IMR-90 (cell line): Measurements from ENCODE around the gene INF2. TPM values are rescaled to one million over a fixed set of nuclear protein-coding genes. Genes with fewer than 3 reads are reported as not detected.

ENCODE experiments used
- ATAC-seq: fragments of 200-7000 bp; cut with Tn5 transposase; 2 replicates; pipeline ENCODE4 v1.9.1; 2020; ENCODE audit warnings: low read depth, mild to moderate bottlenecking, moderate library complexity
- BruUV-seq: library from RNA; stranded (reverse); fragments of 400-500 nt; replicated peaks from 2 replicates; lab custom pipeline; 2021; lab: Mats Ljungman, UMichigan
- CTCF ChIA-PET: fragments of 300-600 bp; formaldehyde crosslinking; extraction: SDS; loops from one replicate; lab custom pipeline; 2021; ENCODE audit warnings: antibody characterized with exemption; lab: Yijun Ruan, JAX
- POLR2A ChIA-PET: fragments of 300-600 bp; sonication (Branson Sonifier 250); formaldehyde crosslinking; loops from one replicate; lab custom pipeline; 2022; ENCODE audit warnings: antibody characterized with exemption; ENCODE audit not compliant: unreplicated experiment; lab: Charles Lee
- DNase-seq: peaks from one replicate; pipeline ENCODE4 v3.0.0; 2013
- H2AFZ ChIP-seq: replicated peaks from 2 replicates; pipeline ENCODE3; 2013; ENCODE audit warnings: low read length, mild to moderate bottlenecking; ENCODE audit not compliant: poor library complexity
- H2AK5ac ChIP-seq: 2 replicates; pipeline ENCODE4 v1.6.1; 2013; ENCODE audit warnings: low read depth, low read length, inconsistent platforms
- H2AK9ac ChIP-seq: replicated peaks from 2 replicates; pipeline ENCODE3; 2013; ENCODE audit warnings: mild to moderate bottlenecking, low read depth, low read length, moderate library complexity; ENCODE audit not compliant: poor library complexity
- H2BK120ac ChIP-seq: 2 replicates; pipeline ENCODE4 v1.6.1; 2013; ENCODE audit warnings: low read depth, low read length, inconsistent platforms
- H2BK15ac ChIP-seq: 3 replicates; pipeline ENCODE4 v1.6.1; 2013; ENCODE audit warnings: low read depth, low read length, inconsistent platforms
- H2BK20ac ChIP-seq: 2 replicates; pipeline ENCODE4 v1.6.1; 2013; ENCODE audit warnings: low read depth, mild to moderate bottlenecking, inconsistent platforms, low read length, moderate library complexity
- H2BK5ac ChIP-seq: 2 replicates; pipeline ENCODE4 v1.6.1; 2013; ENCODE audit warnings: mild to moderate bottlenecking, low read depth, low read length, inconsistent platforms; ENCODE audit not compliant: poor library complexity, severe bottlenecking
- H3K14ac ChIP-seq: replicated peaks from 2 replicates; pipeline ENCODE4 v1.6.1; 2013; ENCODE audit warnings: low read depth, low read length, inconsistent platforms
- H3K18ac ChIP-seq: 2 replicates; pipeline ENCODE4 v1.6.1; 2013; ENCODE audit warnings: low read depth, low read length, control low read depth
- H3K23ac ChIP-seq: 2 replicates; pipeline ENCODE4 v1.6.1; 2013; ENCODE audit warnings: low read depth, low read length, inconsistent platforms
- H3K27ac ChIP-seq: 2 replicates; pipeline ENCODE4 v1.5.1; 2013; ENCODE audit warnings: mild to moderate bottlenecking, control low read depth, low read length; ENCODE audit not compliant: insufficient read depth
- H3K27me3 ChIP-seq: 2 replicates; pipeline ENCODE4 v1.6.1; 2013; ENCODE audit warnings: low read length; ENCODE audit not compliant: control insufficient read depth, insufficient read depth
- H3K36me3 ChIP-seq: 2 replicates; pipeline ENCODE4 v1.6.1; 2013; ENCODE audit warnings: low read length, mixed read lengths; ENCODE audit not compliant: control insufficient read depth, insufficient read depth
- H3K4ac ChIP-seq: 2 replicates; pipeline ENCODE4 v1.6.1; 2013; ENCODE audit warnings: low read depth, low read length, inconsistent platforms
- H3K4me1 ChIP-seq: 2 replicates; pipeline ENCODE4 v1.6.1; 2013; ENCODE audit warnings: low read length, mixed read lengths; ENCODE audit not compliant: control insufficient read depth, insufficient read depth
- H3K4me2 ChIP-seq: 2 replicates; pipeline ENCODE4 v1.6.1; 2013; ENCODE audit warnings: low read depth, mild to moderate bottlenecking, control low read depth, low read length, moderate library complexity
- H3K4me3 ChIP-seq: 2 replicates; pipeline ENCODE4 v1.5.1; 2013; ENCODE audit warnings: low read depth, mild to moderate bottlenecking, control low read depth, low read length, moderate library complexity; ENCODE audit not compliant: insufficient read depth
- H3K56ac ChIP-seq: 2 replicates; pipeline ENCODE4 v1.6.1; 2013; ENCODE audit warnings: low read length, inconsistent platforms; ENCODE audit not compliant: insufficient read depth; ENCODE audit errors: extremely low read depth
- H3K79me1 ChIP-seq, 2 experiments: 2 replicates each; pipeline ENCODE4 v1.6.1; 2013; ENCODE audit warnings: low read length in 2 of 2, inconsistent platforms in 1 of 2, low read depth in 1 of 2
- H3K9ac ChIP-seq: 2 replicates; pipeline ENCODE4 v1.6.1; 2013; ENCODE audit warnings: low read depth, low read length, control low read depth
- H3K9me1 ChIP-seq: 2 replicates; pipeline ENCODE4 v1.6.1; 2013; ENCODE audit warnings: low read length, inconsistent platforms; ENCODE audit not compliant: insufficient read depth
- H3K9me3 ChIP-seq: 2 replicates; pipeline ENCODE4 v1.6.1; 2013; ENCODE audit warnings: low read length; ENCODE audit not compliant: control insufficient read depth, insufficient read depth
- H4K20me1 ChIP-seq: 2 replicates; pipeline ENCODE4 v1.6.1; 2013; ENCODE audit warnings: low read length, inconsistent platforms; ENCODE audit not compliant: insufficient read depth
- H4K5ac ChIP-seq: 2 replicates; pipeline ENCODE4 v1.6.1; 2013; ENCODE audit warnings: mild to moderate bottlenecking, low read depth, low read length, control low read depth
- H4K8ac ChIP-seq, 2 experiments: 2 replicates each; pipeline ENCODE4 v1.6.1; 2013; ENCODE audit warnings: low read depth in 2 of 2, low read length in 2 of 2, control low read depth in 1 of 2, inconsistent platforms in 1 of 2
- H4K91ac ChIP-seq: 2 replicates; pipeline ENCODE4 v1.6.1; 2013; ENCODE audit warnings: low read depth, low read length, inconsistent platforms; ENCODE audit not compliant: insufficient read depth
- CTCF ChIP-seq: conservative IDR thresholded peaks from 2 replicates; pipeline ENCODE4 v1.5.1; 2012; ENCODE audit warnings: mild to moderate bottlenecking, low read depth, low read length, improper control_type of control experiment
- FOS ChIP-seq: fragments of 150-350 bp; IDR thresholded peaks from 2 replicates; pipeline ENCODE4 v1.6.1; 2016; ENCODE audit warnings: low read depth, low read length
- MAFK ChIP-seq: IDR thresholded peaks from 2 replicates; pipeline ENCODE4 v1.6.1; 2012; ENCODE audit warnings: low read depth, low read length, improper control_type of control experiment
- POLR2A ChIP-seq: IDR thresholded peaks from 2 replicates; pipeline ENCODE4 v1.6.1; 2012; ENCODE audit warnings: mild to moderate bottlenecking, low read depth, low read length
- RCOR1 ChIP-seq: IDR thresholded peaks from 2 replicates; pipeline ENCODE4 v1.6.1; 2012; ENCODE audit warnings: mild to moderate bottlenecking, low read length, improper control_type of control experiment; ENCODE audit not compliant: insufficient replicate concordance
- RFX5 ChIP-seq: IDR thresholded peaks from 2 replicates; pipeline ENCODE4 v1.8.0; 2012; ENCODE audit warnings: low read depth, mild to moderate bottlenecking, low read length, moderate library complexity
- WGBS, 2 experiments: methylation state at CpG; one replicate each; pipeline versions ENCODE4 v1.1.5 to v1.1.7; 2013; ENCODE audit warnings: missing lambda C conversion rate in 2 of 2; ENCODE audit not compliant: insufficient read length in 1 of 2; ENCODE audit errors: extremely low coverage in 2 of 2; 5-methylcytosine and 5-hydroxymethylcytosine counted together
- dilution Hi-C: fragments of 300-500 bp; cut with HindIII; formaldehyde crosslinking; loops from one replicate; pipeline ENCODE4 v1.14.3; 2018; ENCODE audit warnings: low sequenced_read_pairs; ENCODE audit not compliant: unreplicated experiment
- in situ Hi-C: fragments of 300-500 bp; cut with MboI; formaldehyde crosslinking; loops from 3 replicates; pipeline ENCODE4 v1.14.3; 2019; ENCODE audit warnings: low sequenced_read_pairs, inconsistent platforms, mixed read lengths
- intact Hi-C: fragments of 100-400 bp; cut with micrococcal nuclease; formaldehyde crosslinking; loops from 2 replicates; pipeline ENCODE4 v1.10.0; 2022
- polyA plus RNA-seq, 3 experiments: library from polyadenylated mRNA; depleted of rRNA; stranded (reverse); fragments of >200 nt; gene quantifications; 2 replicates each; pipeline ENCODE4 v1.2.3, GENCODE V29; 2012; ENCODE audit warnings: low replicate concordance in 1 of 3
- total RNA-seq: library from RNA; depleted of rRNA; stranded (reverse); fragments of >200 nt; gene quantifications from 2 replicates; pipeline ENCODE4 v1.2.3, GENCODE V29; 2012

INF2 gene
- total and polyA plus RNA-seq, 2 of the 4 experiments (the other 2 are of a cell fraction) = 16.8 to 62.1 TPM

GRCh38 chr14:104718871-104719270, 29.5 kb downstream of the INF2 start:
- Histone ChIP-seq H3K27ac (no peak overlapping the region), H4K20me1 (peaks cover 25% of the 10 kb centered on the region), H2BK15ac (no peak overlapping the region), H4K5ac (no peak overlapping the region), H3K4me3 (no peak overlapping the region), H2AK9ac (no peak overlapping the region), H3K56ac (no peak overlapping the region), H4K91ac (no peak overlapping the region), H3K36me3 (peaks cover 46% of the 10 kb centered on the region), H3K9ac (no peak overlapping the region), H3K9me1 (no peaks in the 10 kb centered on the region), H3K27me3 (no peaks in the 10 kb centered on the region), H3K18ac (no peak overlapping the region), H2BK20ac (no peak overlapping the region), H3K4me1 (peaks cover 17% of the 10 kb centered on the region), H3K14ac (no peak overlapping the region), H3K4me2 (no peak overlapping the region), H3K79me1 (peaks cover 12 to 23% of the 10 kb centered on the region in 2 experiments; a peak in 3 of 4 replicates), H2BK120ac (no peak overlapping the region), H4K8ac (no peak overlapping the region), H3K23ac (no peak overlapping the region), H2BK5ac (no peak overlapping the region), H3K4ac (no peak overlapping the region), H2AFZ (no peak overlapping the region), H3K9me3 (no peaks in the 10 kb centered on the region), H2AK5ac (no peak overlapping the region)
- intact Hi-C loops = no loop called here
- dilution Hi-C loops = no loop called here
- 79% methylated on average over 3 of the region's 11 CpGs; no CpG with 5 or more reads in 1 of the 2 experiments for WGBS, 2 experiments
- CTCF ChIA-PET = no interaction called here
- in situ Hi-C loops = no loop called here
- POLR2A ChIA-PET = no interaction called here
- no peak for DNase-seq
- TF ChIP-seq RFX5 (no peak), RCOR1 (no peak), FOS (no peak), MAFK (no peak), CTCF (no peak), POLR2A (no peak)
- no TSS peak for BruUV-seq
- ATAC-seq = no peak
